Fibroblast of skin of right biceps (primary cell): ENCODE results near the gene ARMS2.
A peak's percentile ranks its signal among the peaks of the same experiment; 100 is the strongest.

Source experiments
- DNase-seq: peaks from one replicate; pipeline ENCODE4 v3.0.0-alpha.2; 2013

The ARMS2 gene

DNA sequence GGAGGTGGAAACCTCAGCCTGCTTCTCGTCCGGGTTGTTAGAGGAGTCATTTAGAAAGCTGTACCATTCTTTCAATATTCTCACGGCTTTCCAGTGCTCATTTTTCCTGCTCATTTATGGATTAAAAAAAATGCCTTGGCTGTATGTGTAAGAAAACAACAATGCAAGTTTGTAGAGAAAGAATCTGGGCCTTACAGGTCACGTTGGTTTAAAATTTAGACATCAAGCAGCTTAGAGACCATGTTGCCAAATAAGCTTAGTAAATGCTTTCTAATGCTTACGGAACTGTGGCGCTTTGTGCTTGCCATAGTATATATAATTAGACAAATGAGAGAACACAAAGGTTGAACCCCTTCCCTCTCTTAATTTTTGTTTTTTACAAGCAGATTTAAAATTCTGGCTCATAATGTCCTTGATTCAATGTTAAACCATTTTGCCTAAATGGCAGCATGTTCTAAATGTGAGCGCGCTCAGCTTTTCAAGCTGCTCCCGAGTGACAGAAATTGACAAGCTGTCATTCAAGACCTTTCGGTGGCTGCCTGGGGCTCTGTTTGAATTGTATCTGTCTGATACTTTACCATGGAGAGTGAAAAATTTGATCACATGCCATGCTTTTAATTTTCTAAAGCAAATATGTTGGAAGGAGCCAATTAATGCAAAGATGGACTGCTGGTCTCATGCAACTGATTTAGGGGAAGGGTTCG, 1.1 kb downstream of the ARMS2 start:
- DNase-seq, result no peak

DNA sequence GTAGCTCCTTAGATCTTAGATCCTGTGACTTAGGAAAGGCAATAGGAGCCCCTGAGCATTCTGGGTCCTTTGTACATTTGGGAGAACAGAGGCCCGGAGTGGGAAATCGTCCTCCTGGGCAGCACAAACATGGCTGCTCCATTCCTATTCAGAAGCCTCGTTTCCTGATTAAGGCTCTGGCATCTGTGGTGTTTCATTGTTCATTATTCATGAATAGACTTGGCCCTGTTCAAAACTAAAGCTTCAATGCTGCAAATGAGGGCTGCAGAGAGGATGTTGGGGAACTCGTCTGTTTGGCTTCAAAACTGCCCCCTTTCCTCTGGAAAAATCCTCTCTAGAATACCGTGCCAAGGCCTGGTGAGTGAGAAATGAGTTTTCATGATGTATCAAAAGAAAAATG, 3.5 kb downstream of the ARMS2 start:
- DNase-seq, result no peak

DNA sequence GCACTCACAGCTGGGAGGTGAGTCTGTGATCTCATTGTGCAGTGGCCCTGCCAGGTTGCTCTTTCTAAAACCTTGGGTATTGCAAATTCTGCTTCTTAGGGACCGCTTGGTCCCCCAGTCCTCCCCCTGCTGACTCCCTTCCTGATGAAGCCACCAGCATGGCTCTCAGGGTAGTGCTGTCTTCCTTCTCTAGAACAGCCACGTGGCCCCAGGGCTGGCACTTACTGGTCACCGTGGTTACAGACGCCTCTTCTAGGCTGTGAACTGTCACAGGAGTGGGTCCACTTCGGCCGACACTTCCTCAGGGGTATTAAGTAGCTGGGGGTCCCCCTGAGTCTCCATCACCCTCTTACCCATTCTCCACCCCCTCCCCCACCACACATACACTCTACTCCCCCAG, 4.2 kb downstream of the ARMS2 start:
- DNase-seq, result no peak

DNA sequence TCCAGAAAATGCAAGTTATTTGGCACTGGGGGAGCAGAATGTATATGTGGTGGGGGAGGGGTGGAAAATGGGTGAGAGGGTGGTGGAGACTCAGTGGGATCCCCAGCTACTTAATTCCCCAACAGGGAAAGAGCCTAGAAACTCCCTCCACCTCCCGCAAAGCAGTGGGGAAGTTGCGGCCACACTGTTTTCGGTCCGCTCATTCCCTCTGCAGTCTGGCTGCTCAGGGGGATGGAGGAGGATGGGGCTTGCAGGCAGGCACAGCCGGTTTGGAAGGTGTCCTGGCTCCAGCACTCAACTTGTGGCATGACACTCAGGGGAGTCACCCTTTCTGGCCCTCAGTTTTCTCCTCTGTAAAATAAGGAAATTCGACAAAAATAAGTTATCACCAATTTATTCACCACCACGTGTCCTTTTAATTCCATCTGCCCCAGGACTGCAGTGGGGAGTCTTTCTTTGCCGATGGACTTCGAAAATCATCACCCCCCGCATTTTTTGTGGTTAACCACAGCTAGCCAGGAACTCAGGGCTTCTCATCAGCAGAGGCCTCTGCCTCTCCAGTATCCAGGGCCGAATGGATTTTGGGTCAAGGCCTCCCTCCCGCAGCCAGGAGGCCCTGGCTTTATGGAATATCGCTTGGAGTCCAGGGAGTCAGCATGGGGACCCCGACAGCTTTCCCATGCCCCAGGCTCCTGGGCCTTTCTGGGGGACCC, 5.3 kb downstream of the ARMS2 start:
- DNase-seq, result peak; percentile 77

DNA sequence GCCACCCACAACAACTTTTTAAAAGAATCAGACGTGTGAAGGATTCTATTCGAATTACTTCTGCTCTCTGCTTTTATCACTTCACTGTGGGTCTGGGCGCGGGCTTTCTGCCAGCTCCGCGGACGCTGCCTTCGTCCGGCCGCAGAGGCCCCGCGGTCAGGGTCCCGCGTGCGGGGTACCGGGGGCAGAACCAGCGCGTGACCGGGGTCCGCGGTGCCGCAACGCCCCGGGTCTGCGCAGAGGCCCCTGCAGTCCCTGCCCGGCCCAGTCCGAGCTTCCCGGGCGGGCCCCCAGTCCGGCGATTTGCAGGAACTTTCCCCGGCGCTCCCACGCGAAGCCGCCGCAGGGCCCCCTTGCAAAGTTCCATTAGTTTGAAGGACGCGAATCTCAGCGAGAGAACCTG, 6.4 kb downstream of the ARMS2 start:
- DNase-seq, result no peak

DNA sequence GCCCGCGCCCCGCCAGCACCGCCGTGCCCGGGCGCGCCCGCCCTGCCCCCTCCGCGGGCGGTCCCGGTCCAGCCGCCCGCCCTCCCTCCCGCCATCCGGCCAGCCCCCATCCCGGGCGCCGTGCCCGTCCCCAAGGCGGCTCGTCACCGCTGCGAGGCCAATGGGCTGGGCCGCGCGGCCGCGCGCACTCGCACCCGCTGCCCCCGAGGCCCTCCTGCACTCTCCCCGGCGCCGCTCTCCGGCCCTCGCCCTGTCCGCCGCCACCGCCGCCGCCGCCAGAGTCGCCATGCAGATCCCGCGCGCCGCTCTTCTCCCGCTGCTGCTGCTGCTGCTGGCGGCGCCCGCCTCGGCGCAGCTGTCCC, 6.9 kb downstream of the ARMS2 start, which contains the start of gene HTRA1:
Gene HTRA1, plus strand, starts transcription at position 187 of the 362 bp plus-strand sequence. Its CDS starts 100 bp downstream, at position 287.
- peak; percentile 74 for DNase-seq

DNA sequence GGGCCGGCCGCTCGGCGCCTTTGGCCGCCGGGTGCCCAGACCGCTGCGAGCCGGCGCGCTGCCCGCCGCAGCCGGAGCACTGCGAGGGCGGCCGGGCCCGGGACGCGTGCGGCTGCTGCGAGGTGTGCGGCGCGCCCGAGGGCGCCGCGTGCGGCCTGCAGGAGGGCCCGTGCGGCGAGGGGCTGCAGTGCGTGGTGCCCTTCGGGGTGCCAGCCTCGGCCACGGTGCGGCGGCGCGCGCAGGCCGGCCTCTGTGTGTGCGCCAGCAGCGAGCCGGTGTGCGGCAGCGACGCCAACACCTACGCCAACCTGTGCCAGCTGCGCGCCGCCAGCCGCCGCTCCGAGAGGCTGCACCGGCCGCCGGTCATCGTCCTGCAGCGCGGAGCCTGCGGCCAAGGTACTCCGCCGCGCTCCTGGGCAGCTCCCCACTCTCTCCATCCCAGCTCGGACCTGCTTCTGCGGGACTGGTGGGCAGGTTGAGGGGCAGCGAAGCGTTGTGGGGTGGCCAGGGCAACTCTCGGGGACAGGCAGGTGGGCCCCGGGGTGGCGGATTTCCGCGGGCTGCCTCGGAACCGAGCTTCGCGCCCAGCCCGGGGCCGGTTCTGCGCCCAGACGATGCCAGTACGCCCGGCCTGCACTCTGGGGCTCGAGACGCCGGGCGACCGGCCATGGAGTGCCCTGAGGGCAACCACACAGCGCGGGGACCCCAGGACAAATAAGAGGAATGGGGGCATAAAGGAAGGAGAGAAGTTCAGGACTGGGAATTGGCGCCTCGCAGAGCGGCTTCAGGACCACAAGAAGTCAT, 7.5 kb downstream of the ARMS2 start:
- no peak for DNase-seq

DNA sequence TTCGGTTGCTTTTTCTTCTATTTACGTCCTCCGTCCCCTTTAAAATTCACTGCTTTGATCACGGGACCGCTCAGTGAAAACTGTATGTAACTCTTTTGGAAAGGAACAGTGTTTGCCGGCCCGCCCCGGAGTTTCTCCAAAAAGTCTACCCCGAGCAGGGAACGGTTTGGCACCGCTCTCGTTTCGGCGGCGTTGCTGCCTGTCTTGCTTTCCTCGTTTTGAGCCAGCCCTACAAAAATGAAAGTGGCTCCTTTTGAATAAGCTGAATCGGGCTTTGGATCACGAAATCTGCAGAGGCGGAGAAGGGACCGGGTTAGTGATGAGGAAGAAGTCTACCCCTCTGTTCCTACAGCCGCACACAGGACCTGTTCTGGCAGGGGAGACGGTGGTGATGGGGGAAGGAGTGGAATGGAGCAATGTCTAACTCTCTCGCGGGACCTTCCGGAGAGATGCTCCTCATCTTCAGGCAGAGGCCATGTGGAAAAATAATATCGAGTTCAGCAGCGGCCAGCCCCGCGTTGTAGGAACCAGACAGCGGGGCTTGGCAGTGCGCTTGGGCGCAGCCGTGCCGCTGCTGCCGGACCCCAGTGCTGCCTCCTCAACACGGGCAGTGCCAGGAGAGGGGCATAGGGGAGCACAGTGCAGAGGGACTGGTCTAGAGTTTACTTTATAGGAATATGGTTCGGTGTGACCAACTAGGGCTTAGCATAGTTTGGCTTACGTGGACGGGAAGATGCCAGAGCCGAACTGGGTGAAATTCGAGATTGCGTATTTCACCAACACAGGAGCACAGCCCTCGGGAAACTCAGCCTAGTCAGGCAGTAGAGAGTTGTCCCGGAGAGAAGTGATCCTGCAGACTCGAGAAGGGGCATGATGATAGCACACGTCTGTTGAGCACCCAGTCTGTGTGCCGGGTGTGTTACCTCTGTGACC, 8.3 kb downstream of the ARMS2 start:
- DNase-seq, result peak; percentile 44

DNA sequence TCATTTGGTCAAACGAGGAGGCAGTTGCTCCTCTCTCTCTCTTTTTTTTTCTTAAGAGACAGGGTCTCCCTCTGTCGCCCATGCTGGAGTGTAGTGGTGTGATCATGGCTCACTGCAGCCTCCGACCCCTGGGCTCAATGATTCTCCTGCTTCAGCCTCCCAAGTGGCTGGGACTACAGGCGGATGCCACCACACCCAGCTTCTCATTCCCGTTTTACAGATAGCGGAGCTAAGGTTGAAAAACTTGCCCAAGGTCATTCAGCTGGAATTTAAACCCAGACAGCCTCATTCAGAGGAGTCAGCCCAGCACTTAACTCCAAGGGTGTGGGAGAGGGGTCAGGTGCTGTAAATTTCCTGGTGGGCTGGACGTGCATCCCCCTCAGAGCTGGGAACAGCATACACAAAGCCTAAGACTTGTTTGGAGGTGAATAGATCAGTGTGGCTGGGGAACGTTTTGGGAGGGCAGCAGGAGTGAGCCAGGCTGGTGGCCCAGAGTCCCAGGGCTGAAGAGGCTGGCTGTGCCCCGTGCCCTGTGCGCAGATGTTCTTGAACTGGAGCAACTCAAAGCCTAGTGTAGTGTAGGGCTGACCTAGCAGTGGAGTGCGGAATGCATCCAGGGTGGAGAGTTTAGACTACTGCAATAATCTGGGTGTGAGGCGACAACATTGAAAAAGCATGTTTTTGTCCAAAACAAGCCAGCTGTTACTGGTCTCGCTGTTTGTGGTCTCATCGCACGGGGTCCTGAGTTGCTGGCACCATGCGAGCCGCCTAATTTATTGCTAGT, 9.2 kb downstream of the ARMS2 start:
- DNase-seq, result no peak

DNA sequence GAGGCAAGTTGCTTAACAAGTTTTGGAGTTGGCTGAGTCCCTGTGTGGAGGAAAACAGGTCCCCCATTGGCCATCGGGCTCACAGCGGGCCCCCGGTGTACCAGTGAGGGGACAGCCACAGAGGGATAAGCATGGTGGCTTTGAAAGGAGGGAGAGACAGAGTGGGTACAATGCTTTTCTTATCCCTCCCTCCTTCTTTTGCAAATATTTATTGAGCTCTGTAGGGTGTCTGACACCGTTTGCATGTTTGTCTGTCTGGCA, 9.7 kb downstream of the ARMS2 start:
- no peak for DNase-seq

DNA sequence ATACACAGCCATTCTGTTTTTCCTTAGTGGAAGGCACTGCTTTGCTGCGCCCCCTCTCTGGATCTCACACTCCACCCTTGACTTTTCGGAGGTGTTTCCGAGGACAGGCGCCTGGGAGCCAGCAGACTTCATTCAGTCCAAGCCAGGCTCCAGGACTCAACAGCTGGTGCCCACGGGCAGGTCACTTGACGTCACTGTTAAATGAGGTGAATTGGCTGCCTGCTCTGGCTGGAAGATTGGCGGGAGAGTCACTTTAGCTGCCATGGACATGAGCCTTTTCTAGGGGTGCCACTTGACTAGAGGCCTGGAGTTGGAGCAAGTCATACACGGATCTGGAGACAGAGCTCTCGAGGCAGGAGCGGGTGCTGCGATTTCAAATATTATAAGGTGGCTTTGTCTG, 10.1 kb downstream of the ARMS2 start:
- no peak for DNase-seq

DNA sequence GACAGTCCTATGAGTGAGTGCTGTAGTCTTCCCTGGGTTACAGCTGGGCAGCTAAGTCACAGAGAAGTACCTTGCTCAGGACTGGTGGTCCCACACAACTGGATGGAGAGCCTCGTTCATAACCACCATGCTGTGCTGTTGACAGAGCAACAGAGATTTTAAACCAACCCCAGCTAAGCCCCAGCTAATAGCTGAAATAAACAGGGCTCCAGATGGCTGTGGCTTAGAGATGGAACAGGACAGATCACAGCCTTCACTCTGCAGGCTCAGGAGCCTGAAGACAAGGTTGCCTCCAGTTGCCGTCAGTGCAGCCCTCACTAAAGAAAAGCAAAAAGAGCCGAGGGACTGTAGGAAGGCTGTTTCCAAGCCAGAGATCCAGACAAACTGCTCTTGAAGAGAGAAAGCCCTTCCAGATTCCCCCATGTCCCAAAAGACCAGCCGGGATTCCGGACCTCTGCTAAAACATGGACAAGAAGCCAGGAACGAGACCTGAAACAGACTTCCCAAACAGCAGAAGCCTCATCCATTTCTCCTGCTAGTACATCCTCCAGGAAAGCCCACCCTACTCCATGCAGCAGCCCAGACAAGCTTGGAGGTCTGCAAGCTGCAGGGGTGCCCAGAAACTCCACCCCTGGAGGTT, 11.1 kb downstream of the ARMS2 start:
- DNase-seq, result no peak

DNA sequence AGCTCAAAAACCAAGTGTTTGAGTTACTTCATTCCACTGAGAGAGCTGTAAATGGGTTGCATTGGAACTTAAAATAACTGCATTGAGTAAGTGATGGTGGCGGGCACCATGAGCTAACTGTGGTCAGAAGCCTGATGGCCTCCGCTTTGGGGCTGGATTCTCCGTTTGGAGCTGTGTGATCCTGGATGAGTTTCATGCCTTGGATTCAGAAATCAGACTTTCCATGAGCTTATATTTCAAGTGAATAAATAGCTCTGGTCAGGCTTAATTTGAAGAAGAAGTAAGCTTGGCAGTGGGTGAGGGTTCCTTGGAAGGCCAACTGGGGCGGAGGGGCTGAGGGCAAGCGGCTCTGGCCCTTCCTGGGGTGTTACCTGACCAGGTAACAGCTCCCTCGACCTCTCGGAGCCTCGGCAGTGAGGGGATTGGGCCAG, 12.5 kb downstream of the ARMS2 start:
- no peak for DNase-seq

DNA sequence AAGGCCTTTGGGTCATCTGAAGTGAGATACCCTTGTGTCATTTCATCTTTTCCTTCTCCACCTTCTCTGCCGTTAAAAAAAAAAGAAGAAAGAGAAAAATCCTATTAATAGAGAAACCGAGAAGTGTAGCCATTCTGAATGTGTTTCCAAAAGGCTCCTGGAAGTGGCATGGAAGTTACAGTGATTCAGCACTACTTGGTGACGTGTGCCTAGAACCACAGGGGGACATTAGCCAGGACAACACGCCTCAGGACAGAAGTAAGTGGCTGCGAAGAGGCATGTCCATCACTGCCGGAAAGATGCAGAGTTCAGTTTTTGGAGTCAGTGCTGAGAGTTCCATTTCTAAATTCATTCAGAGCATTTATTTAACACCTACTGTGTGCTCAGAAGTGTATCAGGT, 13.2 kb downstream of the ARMS2 start:
- no peak for DNase-seq

DNA sequence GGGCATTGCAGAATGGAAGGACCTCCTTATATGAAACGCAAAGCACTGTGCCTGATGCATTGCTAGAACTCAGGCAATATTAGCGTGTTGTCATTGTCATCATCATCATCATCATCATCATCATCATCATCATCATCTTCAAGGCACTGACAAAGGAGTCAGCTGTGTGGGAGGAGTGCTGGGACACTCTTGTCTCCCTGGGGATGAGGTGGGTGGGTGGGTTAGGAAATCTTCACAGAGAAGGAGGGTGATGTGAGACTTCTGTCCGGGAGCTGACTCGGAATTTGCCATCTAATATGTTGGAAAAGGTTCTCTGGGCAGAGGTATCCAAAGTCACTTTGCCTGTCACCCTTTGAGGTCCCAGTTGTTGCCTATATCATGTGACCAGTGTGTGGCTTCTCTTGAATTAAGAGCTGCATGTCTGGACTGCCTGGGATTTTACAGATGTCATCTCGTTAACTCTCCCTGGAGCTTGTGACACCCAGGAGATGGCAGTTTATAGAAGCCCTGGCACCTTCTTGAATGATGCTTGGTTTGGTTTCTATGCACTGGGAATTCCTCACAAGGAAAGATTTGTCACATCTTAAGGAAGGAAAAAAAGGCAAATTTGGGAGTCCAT, 14.0 kb downstream of the ARMS2 start:
- DNase-seq, result no peak

DNA sequence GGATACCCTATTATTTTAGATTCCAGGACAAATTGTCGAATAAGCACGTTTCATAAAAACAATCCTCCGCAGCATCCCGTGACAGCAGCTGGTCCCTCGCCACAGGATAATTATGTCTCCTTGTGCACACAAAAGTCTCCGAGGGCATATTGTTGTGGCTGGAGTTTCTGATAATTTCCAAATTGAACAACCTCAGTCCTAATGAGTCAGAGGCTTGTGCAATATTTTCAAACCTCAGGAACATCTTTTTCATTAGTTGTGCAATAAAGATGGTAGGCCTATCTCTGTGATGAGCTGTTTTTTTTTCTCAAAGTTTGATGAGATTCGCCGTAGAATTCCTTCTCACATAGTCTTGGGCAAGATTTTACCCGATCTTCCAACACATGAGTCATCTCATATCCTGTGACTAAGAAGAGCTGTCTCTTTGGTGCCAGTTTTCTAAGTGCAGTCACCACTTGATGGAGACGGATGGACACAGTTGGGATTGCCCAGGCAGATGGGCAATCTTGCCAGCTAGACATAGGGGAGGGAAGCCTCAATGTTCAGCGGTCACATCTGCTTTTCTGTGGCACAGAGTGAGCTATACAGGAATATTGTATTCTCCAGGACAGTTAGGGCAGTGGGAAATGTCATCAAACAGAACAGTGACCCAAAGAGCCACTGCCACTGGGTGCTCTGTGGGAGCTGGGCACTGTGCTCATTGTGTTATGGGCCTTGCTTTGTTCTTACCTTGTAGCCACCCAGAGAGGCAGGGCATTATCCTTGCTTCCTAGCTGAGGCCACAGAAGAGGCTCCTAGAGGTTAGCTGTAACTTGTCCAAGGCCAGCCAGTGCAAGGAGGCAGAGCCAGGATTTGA, 14.7 kb downstream of the ARMS2 start:
- peak; percentile 99 for DNase-seq

DNA sequence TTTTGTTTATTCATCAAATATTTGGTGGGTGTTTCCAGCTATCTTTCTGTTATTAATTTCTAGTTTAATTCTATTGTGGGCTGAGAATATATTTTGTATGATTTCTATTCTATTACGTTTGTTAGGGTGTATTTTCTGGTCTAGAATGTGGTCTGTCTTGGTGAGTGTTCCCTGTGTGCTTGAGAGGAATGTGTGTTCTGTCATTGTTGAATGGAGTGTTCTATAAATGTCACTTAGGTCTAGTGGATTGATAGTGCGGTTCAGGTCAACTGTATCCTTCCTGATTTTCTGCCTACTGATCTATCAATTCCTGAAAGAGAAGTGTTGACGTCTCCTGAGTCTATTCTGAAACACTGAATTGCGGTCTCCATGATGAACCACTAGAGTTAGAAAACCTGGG, 15.4 kb downstream of the ARMS2 start:
- DNase-seq, result no peak

DNA sequence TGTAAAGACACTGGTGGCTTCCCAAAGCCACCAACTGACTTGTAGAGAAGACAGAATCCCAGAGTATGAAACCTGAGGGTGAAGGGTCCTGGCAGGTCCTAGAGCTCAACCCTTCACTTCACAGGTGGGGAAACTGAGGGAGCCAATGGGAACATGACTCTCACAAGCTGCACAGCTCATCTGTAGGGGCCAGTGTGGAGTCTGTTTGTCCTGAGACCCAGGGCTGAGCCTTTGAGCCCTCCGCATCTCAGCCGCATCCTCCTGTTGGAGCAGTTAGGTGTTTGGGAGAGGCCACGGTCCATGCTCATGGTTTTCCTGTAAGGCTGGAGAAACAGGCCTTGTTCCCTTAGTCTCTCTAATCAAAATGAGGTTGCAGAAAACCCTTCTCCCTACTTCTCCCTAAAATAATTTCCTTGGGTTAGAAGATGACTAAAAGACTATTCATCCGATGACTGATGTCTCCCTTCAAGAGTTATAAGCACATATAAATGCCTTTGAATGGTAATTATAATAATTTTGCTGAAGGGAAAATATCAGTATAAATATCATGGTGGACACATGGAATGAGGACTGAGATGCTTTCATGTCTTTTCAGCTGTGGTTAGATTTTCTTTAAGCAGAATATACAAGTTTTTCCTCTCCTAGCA, 17.2 kb downstream of the ARMS2 start:
- DNase-seq, result peak; percentile 69

DNA sequence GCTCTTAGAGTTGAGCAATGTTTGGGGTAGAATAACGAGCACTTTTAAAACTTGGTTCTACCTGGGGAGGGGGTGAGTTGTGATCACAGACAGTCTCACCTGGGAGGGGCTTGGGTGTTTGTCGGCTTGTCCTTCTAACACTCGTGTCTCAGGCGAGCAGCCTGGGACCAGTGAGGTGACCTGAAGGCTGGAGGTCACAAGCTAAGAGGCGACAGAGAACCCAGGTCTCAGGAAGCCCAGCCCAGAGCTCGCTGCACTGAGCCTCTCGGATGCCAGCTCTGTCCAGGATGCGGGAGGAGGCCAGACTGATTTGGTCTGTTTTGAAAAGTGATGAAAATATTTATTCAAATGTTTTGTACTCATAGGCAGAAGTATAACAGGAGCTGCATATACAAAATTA, 18.7 kb downstream of the ARMS2 start:
- DNase-seq, result no peak
